Measurements from ENCODE around the gene DAP3.
"Not testable (repeated sequence)": the region's sequence is repeated elsewhere in the genome, so short reads cannot be mapped to it uniquely, and the experiment has no call there.

The DAP3 gene

DNA sequence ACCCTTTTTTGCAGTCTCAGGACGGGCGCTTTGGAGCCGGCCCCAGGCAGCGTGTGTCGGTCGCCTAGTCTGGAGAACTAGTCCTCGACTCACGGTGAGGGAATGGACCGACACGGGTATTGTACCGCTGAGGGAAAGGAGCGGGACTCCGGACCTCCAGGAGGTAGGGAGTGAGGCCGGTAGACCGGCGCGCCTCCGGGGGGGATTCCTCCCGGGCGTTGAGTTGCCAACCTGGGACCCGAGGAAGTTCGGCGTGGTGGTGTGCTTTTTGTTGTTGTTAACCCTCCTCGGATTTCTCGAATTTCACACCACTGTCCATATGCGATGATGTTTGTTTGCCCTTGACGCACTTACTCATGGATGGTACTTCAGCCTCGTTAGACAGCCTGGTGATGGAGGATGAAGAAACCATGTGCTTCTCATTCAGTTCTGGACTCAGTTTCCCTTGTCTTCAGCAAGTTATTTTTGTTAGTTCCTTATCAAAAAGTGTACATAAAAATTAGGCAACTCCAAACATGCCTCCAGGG lies at the start of gene DAP3:
TSS of gene DAP3 (plus strand) at position 11 of the 527 bp plus-strand sequence. CDS start 20,689 bp downstream, outside the sequence.
- not testable (repeated sequence) for DNase-seq

DNA sequence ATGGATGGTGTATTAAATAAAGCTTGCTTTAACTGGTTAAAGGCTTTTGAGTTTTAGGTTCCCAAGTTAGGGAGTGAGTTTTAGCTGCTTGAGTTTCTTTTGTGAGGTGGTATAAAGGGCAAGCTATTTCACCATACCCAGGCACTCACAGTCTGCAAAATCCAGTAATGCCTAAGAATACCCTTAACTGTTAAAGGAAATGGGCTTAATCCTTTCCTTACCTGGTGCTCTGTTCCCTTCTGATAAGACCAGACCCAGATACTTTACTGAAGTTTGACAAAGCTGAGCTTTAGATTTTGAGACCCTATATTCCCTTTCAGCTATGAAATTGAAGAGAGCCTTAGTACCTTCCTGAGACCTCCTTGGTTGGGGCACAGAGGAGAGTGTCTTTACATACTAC lies 48.5 kb upstream of the DAP3 start:
- no peak for DNase-seq

- not testable (repeated sequence) for DNase-seq
Observed at GRCh38 chr1:155642559-155643180, 46.2 kb upstream of the DAP3 start.

- no peak for DNase-seq
Observed at GRCh38 chr1:155643230-155643629, 45.7 kb upstream of the DAP3 start.

GRCh38 chr1:155645034-155645598 lies 43.8 kb upstream of the DAP3 start:
- peak; percentile 33 to 78 for DNase-seq

- peak; percentile 52 to 63 for DNase-seq
Observed at GRCh38 chr1:155645648-155646047, 43.2 kb upstream of the DAP3 start.

DNA sequence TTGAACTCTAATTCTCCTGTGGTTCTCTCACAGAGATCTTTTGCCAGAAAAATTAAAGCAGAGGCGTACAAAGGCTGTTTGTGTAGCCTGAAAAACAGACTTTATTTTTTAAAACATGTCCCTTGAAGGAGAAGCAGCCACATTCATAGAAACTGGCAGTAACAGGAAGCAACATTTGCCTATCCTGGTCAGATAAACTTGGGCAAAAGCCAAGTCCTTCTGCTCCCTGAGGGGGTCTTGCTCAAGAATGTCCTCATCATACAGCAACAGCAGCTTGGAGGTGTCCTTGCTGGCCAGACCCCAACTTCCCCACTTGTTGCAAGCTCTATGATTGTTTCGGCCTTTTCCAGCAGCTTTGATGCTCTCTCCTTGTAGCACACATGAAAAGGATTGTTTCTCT lies 42.6 kb upstream of the DAP3 start:
- peak in 1 of 2 experiments; percentile 32 for DNase-seq

DNA sequence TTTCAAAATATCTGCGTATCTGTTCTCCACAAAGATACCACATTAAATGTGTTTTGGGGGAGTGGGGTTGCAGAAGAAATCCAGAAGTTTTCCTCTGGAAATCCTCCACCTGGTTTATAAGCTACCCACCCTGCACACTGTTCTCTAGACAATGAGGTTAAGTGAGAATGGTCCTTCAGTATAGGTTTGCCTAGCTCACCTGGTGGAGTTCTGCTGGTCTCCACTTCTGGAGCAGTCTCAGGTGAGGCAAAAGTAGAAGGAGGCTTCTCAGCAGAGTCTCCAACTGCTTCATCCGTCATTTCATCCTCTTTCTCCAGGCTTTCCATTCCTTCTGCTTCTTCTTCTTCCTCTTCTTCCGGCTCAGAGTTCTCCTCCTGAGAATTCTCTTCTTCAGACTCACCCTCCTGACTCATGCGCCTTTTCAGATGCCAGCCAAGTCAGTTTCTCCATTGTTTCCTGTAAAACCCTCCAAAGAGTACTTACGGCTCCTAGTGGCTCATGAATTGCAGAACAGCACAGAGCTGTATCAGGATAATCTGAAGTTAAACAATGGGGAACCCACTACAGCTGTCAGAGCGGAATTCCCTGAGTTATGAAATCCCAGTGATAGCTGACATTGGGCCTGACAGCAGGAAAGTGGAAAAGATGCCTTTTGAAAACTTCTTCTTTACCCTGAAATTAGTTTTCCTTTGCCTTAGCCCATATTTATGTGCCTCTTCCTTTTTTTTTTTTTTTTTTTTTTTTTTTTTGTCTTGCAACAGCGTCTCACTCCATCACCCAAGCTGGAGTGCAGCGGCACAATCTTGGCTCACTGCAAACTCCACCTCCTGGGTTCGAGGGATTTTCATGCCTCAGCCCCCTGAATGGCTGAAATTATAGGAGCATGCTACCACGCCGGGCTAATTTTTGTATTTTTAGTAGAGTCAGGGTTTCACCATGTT lies 40.4 kb upstream of the DAP3 start:
- peak in 1 of 2 experiments; percentile 62 for DNase-seq

DNA sequence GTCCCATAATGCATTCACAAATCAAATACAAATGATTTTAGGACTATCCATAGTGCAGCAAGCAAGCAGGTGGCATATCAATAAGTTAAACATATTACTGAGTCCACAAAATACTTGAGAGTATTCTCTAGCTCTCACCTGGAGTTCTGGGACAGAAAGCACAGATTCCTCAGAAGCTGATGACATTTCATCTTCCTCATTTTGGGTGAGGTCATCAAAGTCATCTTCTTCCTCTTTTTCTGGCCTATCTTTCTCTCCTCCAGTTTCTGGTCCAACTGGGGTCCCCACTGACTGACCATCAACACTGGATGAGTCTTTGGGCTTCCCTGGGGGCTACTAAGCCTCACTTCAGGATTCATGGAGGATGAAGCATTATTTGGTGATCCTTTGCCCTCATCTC lies 39.2 kb upstream of the DAP3 start:
- DNase-seq: no peak

- peak in 1 of 2 experiments; percentile 69 for DNase-seq
Observed at GRCh38 chr1:155650231-155650757, 38.6 kb upstream of the DAP3 start.

DNA sequence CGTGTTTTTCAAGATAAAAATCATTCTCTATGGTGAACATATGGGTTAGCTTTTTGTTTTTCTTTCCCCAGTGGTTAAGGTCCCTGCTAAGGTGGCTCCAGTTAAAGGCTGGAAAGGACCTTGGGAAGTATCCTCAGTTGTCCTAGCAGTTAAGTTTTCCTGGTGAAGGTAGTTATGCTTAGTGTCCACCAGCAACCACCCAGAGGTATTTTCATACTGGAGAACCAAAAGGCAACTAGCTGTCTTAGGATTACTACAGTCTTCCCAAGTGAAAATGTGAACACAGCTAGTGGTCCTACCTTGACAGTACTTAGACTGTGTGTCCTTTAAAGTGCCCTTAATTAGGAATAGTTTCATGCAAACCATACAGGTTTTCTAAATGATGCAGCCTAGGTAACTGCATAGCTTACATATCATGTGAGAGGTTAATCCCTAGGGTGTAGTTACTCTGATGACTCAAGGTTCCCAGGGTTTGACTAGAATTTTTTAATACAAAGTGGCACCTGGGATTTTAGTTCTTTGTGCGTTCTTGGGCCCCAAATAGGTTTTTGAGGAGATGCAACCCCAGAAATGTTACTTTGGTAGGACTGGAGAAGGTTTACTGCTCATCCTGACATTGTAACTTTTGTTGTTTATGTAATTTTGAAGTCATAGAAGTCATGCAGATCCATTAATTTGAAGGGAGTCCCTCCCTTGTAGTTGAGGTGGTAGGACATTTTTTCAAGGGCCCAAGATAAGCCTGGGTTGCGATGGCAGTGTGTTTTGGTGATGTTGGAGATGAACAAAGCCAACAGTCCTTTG lies 36.8 kb upstream of the DAP3 start:
- DNase-seq: no peak

DNA sequence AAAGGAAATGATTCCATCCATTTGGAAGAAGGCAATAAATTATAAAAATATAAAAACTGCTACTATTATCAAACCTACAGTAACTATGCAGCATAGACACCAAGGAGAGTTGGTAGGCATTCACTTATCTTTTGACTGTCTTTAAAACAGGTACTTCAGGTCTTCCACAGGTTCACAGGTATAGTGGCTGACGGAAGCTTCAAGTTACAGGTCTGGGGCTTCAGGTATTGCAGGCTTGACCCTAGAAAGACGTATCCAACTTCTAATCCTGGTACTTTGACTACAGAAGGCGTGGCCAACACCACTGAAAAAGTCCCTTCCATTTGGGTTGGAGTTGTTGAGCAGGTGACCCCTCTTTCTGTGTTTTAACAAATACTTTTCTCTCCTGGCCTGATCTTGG lies 35.9 kb upstream of the DAP3 start:
- no peak for DNase-seq

DNA sequence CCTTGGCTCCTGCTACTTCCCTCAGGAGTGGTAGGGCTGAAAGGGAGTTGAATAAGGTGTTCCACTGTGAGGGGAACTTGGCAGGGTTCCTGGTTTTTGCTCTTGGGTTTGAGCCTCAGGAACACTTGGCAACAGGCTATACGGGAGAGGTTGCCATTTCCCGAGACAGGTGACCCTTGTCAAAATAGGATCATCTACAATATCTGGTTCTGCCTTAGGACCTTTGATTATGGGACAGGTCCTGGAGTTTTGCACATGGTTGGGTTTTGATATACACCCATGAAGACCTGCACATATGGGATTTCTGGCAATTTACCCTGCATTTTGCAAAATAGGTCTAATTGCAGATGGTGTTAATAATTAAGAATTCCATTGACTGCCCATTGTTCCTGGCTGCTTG lies 31.4 kb upstream of the DAP3 start:
- peak in 1 of 2 experiments; percentile 40 for DNase-seq

DNA sequence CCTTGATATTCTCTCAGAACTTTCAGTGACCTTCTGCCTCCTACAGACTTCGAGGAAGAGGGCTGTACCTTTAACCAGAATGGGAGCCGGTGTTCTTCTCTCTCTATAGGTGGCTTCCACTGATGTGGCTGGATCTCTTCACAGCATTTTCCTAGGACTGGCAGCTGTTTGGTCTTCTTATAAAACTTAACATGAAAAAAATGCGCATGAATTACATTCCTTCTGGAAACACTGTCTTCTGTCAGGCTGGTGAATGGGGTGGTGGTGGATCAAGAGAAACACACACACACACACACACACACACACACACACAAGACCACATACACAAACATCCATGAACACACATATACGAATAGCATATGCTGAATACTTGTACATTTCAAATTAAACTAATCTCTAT lies 27.7 kb upstream of the DAP3 start:
- DNase-seq: not testable (repeated sequence)

DNA sequence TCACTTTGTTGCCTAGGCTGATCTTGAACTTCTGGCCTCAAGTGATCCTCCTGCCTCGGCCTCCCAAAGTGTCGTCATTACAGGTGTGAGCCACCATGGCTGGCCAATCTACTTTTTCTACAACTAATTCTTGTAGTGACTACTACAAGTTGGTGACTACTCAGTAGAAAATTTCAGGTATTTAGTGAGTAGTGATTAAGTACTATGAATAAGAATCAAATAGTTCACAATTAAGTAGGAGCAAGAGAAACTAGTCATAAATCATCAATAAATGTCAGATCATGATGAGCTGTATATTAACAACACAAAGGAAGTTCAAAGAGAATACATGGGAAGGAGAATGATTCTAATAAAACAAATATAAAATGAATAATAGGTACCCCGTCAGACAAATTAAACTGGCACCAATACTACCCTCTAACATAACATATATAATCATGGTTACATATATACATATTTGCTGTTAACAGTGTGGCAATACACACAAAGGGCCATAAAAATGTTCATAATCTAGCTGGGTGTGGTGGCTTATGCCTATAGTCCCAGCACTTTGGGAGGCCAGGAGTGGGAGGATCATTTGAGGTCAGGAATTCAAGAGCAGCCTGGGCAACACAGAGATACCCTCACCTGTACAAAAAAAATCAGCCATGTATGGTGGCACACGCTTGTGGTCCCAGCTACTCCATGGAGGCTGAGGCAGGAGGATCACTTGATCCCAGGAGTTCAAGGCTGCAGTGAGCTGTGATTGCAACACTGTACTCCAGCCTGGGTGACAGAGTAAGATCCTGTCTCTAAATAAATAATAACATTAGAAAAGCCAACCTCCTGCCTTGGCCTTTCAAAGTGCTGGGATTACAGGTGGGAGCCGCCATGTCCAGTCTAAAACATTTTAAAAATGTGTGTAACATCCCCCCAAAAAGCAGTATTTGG lies 19.4 kb upstream of the DAP3 start:
- DNase-seq: no peak

- no peak for DNase-seq
Observed at GRCh38 chr1:155671750-155672149, 17.1 kb upstream of the DAP3 start.

DNA sequence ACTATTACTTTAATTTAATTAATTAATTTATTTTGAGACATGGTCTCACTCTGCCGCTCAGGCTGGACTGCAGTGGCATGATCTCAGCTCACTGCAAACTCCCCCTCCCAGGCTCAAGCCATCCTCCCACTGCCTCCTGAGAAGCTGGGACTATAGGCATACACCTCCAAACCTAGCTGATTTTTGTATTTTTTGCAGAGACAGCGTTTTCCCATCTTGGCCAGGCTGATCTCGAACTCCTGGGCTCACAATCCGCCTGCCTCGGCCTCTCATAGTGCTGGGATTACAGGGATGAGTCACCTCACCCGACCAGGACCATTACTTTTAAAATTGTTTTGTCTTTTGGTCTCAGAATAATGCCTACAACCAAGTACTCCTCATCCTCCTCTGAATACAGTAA lies 15.9 kb upstream of the DAP3 start:
- DNase-seq: no peak

DNA sequence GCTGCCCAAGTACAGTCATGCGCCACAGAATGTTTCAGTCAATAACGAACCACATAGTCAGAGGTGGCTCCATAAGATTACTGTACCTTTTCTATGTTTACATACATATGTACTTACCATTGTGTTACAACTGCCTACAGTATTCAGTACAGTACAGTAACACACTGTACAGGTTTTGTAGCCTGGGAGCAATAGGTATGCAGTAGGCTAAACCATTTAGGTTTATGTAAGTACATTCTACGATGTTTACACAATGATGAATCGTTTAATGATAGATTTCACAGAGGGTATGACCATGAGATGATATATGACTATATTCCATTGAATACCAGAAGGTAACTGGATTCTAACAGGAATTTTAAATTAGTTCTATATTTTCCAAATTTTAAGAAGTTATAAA lies 10.9 kb upstream of the DAP3 start:
- no peak for DNase-seq

- DNase-seq: not testable (repeated sequence)
Observed at GRCh38 chr1:155678992-155679391, 9.9 kb upstream of the DAP3 start.

GRCh38 chr1:155680531-155680930 lies 8.4 kb upstream of the DAP3 start:
- DNase-seq: no peak

DNA sequence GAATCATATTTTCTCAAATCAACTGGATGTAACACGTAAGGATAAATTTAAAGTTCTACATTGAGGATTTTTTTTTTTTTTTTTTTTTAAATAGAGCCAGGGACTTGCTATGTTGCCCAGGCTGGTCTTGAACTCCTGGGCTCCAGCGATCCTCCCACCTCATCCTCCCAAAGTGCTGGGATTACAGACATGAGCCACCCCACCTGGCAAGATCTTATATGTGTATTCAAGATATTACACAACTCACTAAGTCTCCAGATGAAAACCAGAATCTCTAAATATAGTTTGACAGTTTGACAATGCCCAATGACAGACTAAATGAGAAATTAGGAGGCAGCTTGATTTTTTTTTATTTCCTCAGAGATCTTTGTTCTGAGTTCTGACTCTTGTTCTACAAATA lies 7.1 kb upstream of the DAP3 start:
- DNase-seq: no peak

Measured in NCI-H446 (cell line).